ENCODE data around the gene MLXIP.

Gene MLXIP

DNA sequence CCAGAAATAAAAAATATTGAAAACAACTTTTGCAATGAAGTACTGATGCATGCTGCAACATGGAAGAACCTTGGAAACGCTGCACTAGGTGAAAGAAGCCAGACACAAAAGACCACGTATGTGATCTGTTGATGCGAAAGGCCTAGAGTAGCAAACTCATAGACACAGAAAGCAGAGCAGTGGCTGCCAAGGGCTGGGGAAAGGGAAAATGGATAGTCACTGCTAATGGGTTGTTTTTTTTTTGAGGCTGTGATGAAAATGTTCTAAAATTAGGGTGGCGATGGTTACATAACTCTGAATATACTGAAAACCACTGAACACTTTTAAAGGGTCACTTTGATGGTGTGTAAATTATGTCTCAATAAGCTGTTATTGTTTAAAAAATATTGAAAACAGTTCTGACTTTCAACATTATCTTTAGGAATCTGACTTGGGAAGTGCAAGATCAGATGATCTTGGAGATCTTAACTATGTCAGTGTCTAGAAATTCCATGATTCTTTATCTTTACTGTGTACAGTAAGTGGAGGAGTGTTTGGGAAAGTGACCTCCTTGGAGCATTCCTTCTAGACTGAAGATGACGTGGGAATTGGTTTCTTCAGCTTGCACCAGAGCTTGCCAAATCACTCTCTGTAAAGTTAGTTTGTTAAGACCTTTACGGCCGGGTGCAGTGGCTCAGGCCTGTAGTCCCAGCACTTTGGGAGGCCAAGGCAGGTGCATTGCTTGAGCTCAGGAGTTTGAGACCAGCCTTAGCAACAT is 12.4 kb downstream of the MLXIP start:
- H3K9ac ChIP-seq: peak overlapping the region in 4 of 11 experiments; percentile 9 to 21 (median 16); a peak in 7 of 22 replicates
- peaks cover 88 to 97% (median 93%) of the 10 kb centered on the region in 10 experiments for H3K4me1 ChIP-seq
- no peak overlapping the region for H3K4me3 ChIP-seq
- peak overlapping the region; percentile 40 to 100 (median 97) for H3K4me2 ChIP-seq
- peak overlapping the region in 9 of 11 experiments; percentile 21 to 97 (median 45); a peak in 15 of 22 replicates for H3K27ac ChIP-seq
- peaks cover 8 to 62% (median 34%) of the 10 kb centered on the region in 11 experiments; a peak in 18 of 22 replicates for H3K36me3 ChIP-seq
- H3K9me3 ChIP-seq (replicated peaks in 1 of 11): no peaks in the 10 kb centered on the region; a peak in 1 of 22 replicates
- TF ChIP-seq Cebpa-rat (IDR thresholded peaks at IDR 0.05): no peak
- peaks cover 66 to 100% (median 100%) of the 10 kb centered on the region in 11 experiments for H4K20me1 ChIP-seq
- H3K27me3 ChIP-seq: no peaks in the 10 kb centered on the region

DNA sequence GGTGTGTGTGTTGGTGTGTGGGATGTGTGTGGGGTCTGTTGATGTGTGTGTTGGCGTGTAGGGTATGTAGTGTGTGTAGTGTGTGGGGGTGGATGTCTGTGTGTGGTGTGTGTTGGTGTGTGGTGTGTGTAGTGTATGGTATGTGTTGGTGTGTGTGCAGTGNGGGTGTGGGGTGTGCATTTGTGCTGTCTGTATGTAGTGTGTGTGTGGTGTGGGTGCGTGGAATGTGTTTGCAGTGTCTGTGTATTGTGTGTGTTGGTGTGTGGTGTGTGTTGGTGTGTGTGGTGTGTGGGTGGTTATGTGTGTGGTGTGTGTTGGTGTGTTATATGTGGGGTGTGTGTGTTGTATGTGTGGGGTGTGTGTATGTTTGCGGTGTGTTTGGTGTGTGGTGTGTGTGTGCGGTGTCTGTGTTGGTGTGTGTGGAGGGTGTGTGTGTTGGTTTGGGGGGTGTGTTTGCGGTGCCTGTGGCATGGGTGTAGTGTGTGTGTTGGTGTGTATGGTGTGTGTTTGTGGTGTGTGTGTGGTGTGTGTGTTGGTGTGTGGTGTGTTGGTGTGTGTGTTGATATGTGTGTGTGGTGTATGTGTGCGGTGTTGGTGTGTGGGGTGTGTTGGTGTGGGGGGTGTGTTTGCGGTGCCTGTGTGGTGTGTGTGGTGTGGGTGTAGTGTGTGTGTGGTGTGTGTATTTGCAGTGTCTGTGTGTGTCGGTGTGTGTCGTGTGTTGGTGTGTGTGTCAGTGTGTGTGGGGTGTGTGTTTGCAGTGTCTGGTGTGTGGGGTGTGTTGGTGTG is 14.7 kb downstream of the MLXIP start:
- H3K27me3 ChIP-seq: no peaks in the 10 kb centered on the region
- H3K4me2 ChIP-seq: peak overlapping the region in 8 of 11 experiments; percentile 14 to 99 (median 32); a peak in 10 of 22 replicates
- no peak overlapping the region for H3K4me3 ChIP-seq
- TF ChIP-seq Cebpa-rat (IDR thresholded peaks at IDR 0.05): no peak
- H3K27ac ChIP-seq: peak overlapping the region in 9 of 11 experiments; percentile 6 to 97 (median 39); a peak in 17 of 22 replicates
- peaks cover 63 to 100% (median 100%) of the 10 kb centered on the region in 11 experiments for H4K20me1 ChIP-seq
- H3K4me1 ChIP-seq: peaks cover 88 to 97% (median 93%) of the 10 kb centered on the region in 10 experiments
- no peak overlapping the region for H3K9ac ChIP-seq
- H3K36me3 ChIP-seq: peaks cover 0 to 44% (median 33%) of the 10 kb centered on the region in 11 experiments; a peak in 16 of 22 replicates
- no peaks in the 10 kb centered on the region; a peak in 1 of 22 replicates for H3K9me3 ChIP-seq (replicated peaks in 1 of 11)

DNA sequence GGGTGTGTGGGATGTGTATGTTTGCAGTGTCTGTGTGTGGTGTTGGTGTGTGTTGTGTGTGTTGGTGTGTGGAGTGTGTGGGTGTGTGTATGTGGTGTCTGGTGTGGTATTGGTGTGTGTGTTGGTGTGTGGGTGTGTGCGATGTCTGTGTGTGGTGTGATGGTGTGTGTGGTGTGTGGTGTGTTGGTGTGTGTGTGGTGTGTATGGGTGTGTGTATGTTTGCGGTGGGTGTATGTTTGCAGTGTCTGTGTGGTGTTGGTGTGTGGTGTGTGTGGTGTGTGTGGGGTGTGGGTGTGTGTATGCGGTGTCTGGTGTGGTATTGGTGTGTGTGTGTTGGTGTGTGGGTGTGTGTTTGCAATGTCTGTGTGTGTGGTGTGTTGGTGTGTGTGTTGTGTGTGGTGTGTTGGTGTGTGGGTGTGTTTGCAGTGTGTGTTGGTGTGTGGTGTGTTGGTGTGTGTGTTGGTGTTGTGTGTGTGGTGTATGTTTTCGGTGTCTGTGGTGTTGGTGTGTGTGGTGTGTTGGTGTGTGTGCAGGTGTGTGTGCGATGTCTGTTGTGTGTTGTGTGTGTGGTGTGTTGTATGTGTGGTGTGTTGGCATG is 15.7 kb downstream of the MLXIP start:
- no peak for TF ChIP-seq Cebpa-rat (IDR thresholded peaks at IDR 0.05)
- peak overlapping the region in 9 of 11 experiments; percentile 6 to 97 (median 39); a peak in 12 of 22 replicates for H3K27ac ChIP-seq

DNA sequence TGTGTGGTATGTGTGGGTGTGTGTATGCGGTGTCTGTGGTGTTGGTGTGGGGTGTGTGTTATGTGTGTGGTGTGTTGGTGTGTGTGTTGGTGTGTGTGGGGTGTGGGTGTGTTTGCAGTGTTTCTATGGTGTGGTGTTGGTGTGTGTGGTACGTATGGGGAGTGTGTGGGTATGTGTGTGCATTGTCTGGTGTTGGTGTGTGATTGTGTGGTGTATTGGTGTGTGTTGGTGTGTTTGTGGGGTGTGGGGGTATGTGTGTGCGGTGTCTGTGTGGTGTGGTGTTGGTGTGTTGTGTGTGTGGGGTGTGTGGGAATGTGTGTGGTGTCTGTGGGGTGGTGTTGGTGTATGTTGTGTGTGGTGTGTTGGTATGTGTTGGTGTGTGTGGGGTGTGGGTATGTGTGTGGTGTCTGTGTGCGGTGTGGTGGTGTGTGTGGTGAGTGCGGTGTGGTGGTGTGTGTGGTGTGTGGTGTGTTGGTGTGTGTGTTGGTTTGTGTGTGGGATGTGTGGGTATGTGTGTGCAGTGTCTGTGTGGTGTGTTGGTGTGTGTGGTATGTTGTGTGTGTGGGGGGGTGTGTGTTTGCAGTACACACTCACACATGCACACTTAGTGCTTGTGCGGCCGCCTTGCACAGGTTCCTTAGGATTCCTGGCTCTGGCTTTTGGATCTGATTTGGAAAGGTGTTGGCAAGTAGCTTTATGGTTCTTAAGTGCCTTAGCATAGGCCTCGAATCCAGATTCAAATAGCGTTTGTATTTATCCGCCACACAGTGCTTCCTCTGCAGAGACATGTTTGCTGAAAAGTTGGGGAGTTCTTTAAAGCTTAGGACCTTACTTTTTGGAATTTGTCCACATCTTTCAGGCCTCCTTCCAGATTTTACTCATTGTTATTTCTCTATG is 16.4 kb downstream of the MLXIP start:
- TF ChIP-seq Cebpa-rat (IDR thresholded peaks at IDR 0.05): no peak
- Histone ChIP-seq H3K27ac (peak overlapping the region in 8 of 11 experiments; percentile 6 to 97 (median 28); a peak in 11 of 22 replicates), H3K9ac (no peak overlapping the region), H4K20me1 (peaks cover 72 to 100% (median 100%) of the 10 kb centered on the region in 11 experiments), H3K9me3 (replicated peaks in 1 of 11) (no peaks in the 10 kb centered on the region; a peak in 1 of 22 replicates), H3K4me1 (peaks cover 88 to 97% (median 93%) of the 10 kb centered on the region in 10 experiments), H3K4me3 (no peak overlapping the region), H3K36me3 (peaks cover 0 to 27% (median 19%) of the 10 kb centered on the region in 11 experiments; a peak in 16 of 22 replicates), H3K27me3 (no peaks in the 10 kb centered on the region), H3K4me2 (peak overlapping the region in 5 of 11 experiments; percentile 14 to 99 (median 39); a peak in 9 of 22 replicates)

More for the DNA sequence above, 15.7 kb downstream of the MLXIP start:
- Histone ChIP-seq H3K4me3 (no peak overlapping the region), H3K9ac (no peak overlapping the region), H3K36me3 (peaks cover 0 to 34% (median 24%) of the 10 kb centered on the region in 11 experiments; a peak in 16 of 22 replicates), H3K4me2 (peak overlapping the region in 7 of 11 experiments; percentile 8 to 99 (median 39); a peak in 10 of 22 replicates), H4K20me1 (peaks cover 64 to 100% (median 100%) of the 10 kb centered on the region in 11 experiments), H3K4me1 (peaks cover 88 to 97% (median 93%) of the 10 kb centered on the region in 10 experiments), H3K27me3 (no peaks in the 10 kb centered on the region), H3K9me3 (replicated peaks in 1 of 11) (no peaks in the 10 kb centered on the region; a peak in 1 of 22 replicates)

DNA sequence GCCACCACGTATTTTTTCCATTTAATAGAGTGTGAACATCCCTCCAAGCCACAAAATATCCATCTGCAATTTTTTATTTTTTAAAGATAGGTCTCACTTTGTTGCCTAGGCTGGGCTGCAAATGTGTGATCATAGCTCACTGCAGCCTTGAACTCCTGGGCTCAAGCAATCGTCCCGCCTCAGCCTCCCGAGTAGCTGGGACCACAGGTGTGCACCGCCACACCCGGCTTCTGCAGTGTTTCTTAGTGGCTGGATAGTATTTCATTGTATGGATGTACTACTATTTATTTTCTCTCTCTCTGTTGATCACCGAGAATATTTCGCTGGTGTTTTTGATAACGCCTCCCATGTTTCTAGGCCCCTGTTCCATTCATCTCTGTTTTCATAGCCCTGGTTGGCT is 17.5 kb downstream of the MLXIP start:
- peaks cover 81 to 100% (median 100%) of the 10 kb centered on the region in 11 experiments for H4K20me1 ChIP-seq
- peak overlapping the region in 10 of 11 experiments; percentile 83 to 90 (median 87); a peak in 14 of 22 replicates for H3K4me2 ChIP-seq
- H3K9ac ChIP-seq: peak overlapping the region in 1 of 11 experiments; percentile 75; a peak in 1 of 22 replicates
- H3K9me3 ChIP-seq (replicated peaks in 1 of 11): no peaks in the 10 kb centered on the region; a peak in 1 of 22 replicates
- H3K27ac ChIP-seq: peak overlapping the region in 3 of 11 experiments; percentile 27 to 83 (median 82); a peak in 5 of 22 replicates
- H3K4me1 ChIP-seq: peaks cover 88 to 97% (median 93%) of the 10 kb centered on the region in 10 experiments
- H3K36me3 ChIP-seq: peaks cover 0 to 16% (median 10%) of the 10 kb centered on the region in 11 experiments; a peak in 10 of 22 replicates
- H3K4me3 ChIP-seq: no peak overlapping the region
- TF ChIP-seq Cebpa-rat (IDR thresholded peaks at IDR 0.05): no peak
- no peaks in the 10 kb centered on the region for H3K27me3 ChIP-seq

DNA sequence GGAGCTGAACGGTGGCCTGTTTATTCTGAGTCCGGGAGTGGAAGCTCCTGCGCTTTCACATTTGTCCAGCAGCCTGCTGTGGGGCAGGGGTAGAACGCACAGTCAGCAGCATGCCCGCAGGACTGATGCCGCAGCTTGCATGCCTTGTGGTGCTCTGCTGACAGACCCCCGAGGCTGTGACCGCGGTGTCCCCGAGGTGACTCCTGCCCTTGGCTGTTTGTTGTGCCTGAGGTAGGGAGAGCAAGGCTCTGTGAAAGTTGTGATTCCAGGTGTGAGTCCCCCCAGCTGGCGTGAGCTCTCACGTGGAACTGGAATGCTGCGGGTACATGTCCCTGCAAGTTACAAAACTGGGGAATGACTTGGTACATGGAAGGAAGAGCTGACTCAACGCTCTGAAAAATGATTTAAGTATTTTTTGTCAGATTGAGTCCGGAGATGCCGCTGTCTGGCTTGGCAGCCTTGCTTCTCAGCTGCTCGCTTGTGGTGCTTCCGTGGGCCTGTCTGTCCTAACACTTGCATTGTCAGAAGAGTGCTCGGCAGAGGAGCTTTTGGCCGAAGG is 18.1 kb downstream of the MLXIP start:
- Histone ChIP-seq H3K4me2 (peak overlapping the region; percentile 75 to 90 (median 86)), H3K4me1 (peaks cover 87 to 97% (median 90%) of the 10 kb centered on the region in 10 experiments), H3K4me3 (no peak overlapping the region), H3K27ac (peak overlapping the region in 8 of 11 experiments; percentile 55 to 83 (median 71); a peak in 14 of 22 replicates), H4K20me1 (peaks cover 79 to 100% (median 99%) of the 10 kb centered on the region in 11 experiments), H3K27me3 (no peaks in the 10 kb centered on the region), H3K9me3 (replicated peaks in 1 of 11) (no peaks in the 10 kb centered on the region; a peak in 1 of 22 replicates), H3K36me3 (peaks cover 0 to 12% (median 4%) of the 10 kb centered on the region in 11 experiments; a peak in 8 of 22 replicates), H3K9ac (peak overlapping the region in 5 of 11 experiments; percentile 16 to 75 (median 70); a peak in 7 of 22 replicates)
- TF ChIP-seq Cebpa-rat (IDR thresholded peaks at IDR 0.05): no peak

DNA sequence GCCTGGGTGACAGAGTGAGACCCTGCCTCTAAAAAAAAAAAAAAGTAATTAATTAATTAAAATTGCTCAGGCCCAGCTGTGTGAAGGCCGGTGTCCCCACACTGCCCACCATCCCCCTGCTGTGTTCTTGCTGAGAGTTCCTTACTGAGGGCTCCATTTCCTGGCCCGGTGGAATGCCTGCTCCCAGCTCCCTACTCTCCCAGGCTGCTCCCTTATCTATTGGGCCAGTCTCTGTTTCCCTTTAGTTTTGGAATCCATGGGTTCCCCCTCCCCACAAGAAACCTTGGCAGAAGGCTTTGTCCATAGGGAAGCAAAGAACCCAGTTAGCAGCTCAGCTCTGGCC is 19.0 kb downstream of the MLXIP start:
- H3K27ac ChIP-seq: peak overlapping the region; percentile 16 to 83 (median 65); a peak in 20 of 22 replicates
- H4K20me1 ChIP-seq: peaks cover 72 to 100% (median 98%) of the 10 kb centered on the region in 11 experiments
- no peak for TF ChIP-seq Cebpa-rat (IDR thresholded peaks at IDR 0.05)
- peak overlapping the region in 1 of 10 experiments; percentile 30; a peak in 2 of 20 replicates for H3K4me3 ChIP-seq
- no peaks in the 10 kb centered on the region; a peak in 2 of 22 replicates for H3K9me3 ChIP-seq (replicated peaks in 1 of 11)
- peak overlapping the region in 10 of 11 experiments; percentile 31 to 75 (median 51); a peak in 16 of 22 replicates for H3K9ac ChIP-seq
- peaks cover 0 to 9% (median 0%) of the 10 kb centered on the region in 11 experiments; a peak in 4 of 22 replicates for H3K36me3 ChIP-seq
- peak overlapping the region; percentile 75 to 90 (median 86) for H3K4me2 ChIP-seq
- no peaks in the 10 kb centered on the region for H3K27me3 ChIP-seq
- peaks cover 78 to 95% (median 88%) of the 10 kb centered on the region in 10 experiments for H3K4me1 ChIP-seq
